ENCODE data around the gene NEU3. TPM values are rescaled to one million over a fixed set of nuclear protein-coding genes. Genes with fewer than 3 reads are reported as not detected.
A peak's percentile ranks its signal among the peaks of the same experiment; 100 is the strongest.
"Not testable (repeated sequence)": the region's sequence is repeated elsewhere in the genome, so short reads cannot be mapped to it uniquely, and the experiment has no call there.

Gene NEU3
- total and polyA plus RNA-seq, 2 donors = 9.3 to 14.4 TPM

GRCh38 chr11:75000975-75001354, 12.2 kb downstream of the NEU3 start:
- H3K4me1 ChIP-seq (ENCODE audit: control insufficient read depth in 2 of 2, insufficient read depth in 2 of 2, low read length in 2 of 2) = no peaks in the 10 kb centered on the region
- peaks cover 13 to 15% of the 10 kb centered on the region in 2 donors for H3K36me3 ChIP-seq (ENCODE audit: control insufficient read depth in 2 of 2, insufficient read depth in 2 of 2, low read length in 1 of 2)
- no peak for DNase-seq (ENCODE audit: low read depth in 6 of 9, low spot score in 9 of 9)
- H3K27ac ChIP-seq (ENCODE audit: low read depth in 1 of 2, low read length in 1 of 2) = no peak overlapping the region
- H3K4me3 ChIP-seq (ENCODE audit: low read length in 2 of 2) = no peak overlapping the region
- WGBS = 98% methylated on average over 3 of the region's 3 CpGs
- no peaks in the 10 kb centered on the region for H3K27me3 ChIP-seq (ENCODE audit: control insufficient read depth in 2 of 2, insufficient read depth in 1 of 2, low read length in 1 of 2)
- no peaks in the 10 kb centered on the region for H3K9me3 ChIP-seq (ENCODE audit: control insufficient read depth in 2 of 2, insufficient read depth in 1 of 2, low read length in 1 of 2)

GRCh38 chr11:75001686-75002085, 13.0 kb downstream of the NEU3 start:
- no peaks in the 10 kb centered on the region for H3K27me3 ChIP-seq (ENCODE audit: control insufficient read depth in 2 of 2, insufficient read depth in 1 of 2, low read length in 1 of 2)
- no peak overlapping the region for H3K27ac ChIP-seq (ENCODE audit: low read depth in 1 of 2, low read length in 1 of 2)
- peaks cover 20 to 21% of the 10 kb centered on the region in 2 donors for H3K36me3 ChIP-seq (ENCODE audit: control insufficient read depth in 2 of 2, insufficient read depth in 2 of 2, low read length in 1 of 2)
- no peaks in the 10 kb centered on the region for H3K4me1 ChIP-seq (ENCODE audit: control insufficient read depth in 2 of 2, insufficient read depth in 2 of 2, low read length in 2 of 2)
- H3K4me3 ChIP-seq (ENCODE audit: low read length in 2 of 2) = no peak overlapping the region
- no peak for DNase-seq (ENCODE audit: low read depth in 6 of 9, low spot score in 9 of 9)
- WGBS = 98% methylated on average over 3 of the region's 3 CpGs
- no peaks in the 10 kb centered on the region for H3K9me3 ChIP-seq (ENCODE audit: control insufficient read depth in 2 of 2, insufficient read depth in 1 of 2, low read length in 1 of 2)

GRCh38 chr11:75002516-75002915, 13.8 kb downstream of the NEU3 start:
- Histone ChIP-seq H3K4me1 (ENCODE audit: control insufficient read depth in 2 of 2, insufficient read depth in 2 of 2, low read length in 2 of 2) (no peaks in the 10 kb centered on the region), H3K27me3 (ENCODE audit: control insufficient read depth in 2 of 2, insufficient read depth in 1 of 2, low read length in 1 of 2) (no peaks in the 10 kb centered on the region), H3K9me3 (ENCODE audit: control insufficient read depth in 2 of 2, insufficient read depth in 1 of 2, low read length in 1 of 2) (no peaks in the 10 kb centered on the region), H3K36me3 (ENCODE audit: control insufficient read depth in 2 of 2, insufficient read depth in 2 of 2, low read length in 1 of 2) (peaks cover 24 to 26% of the 10 kb centered on the region in 2 donors), H3K4me3 (ENCODE audit: low read length in 2 of 2) (no peak overlapping the region), H3K27ac (ENCODE audit: low read depth in 1 of 2, low read length in 1 of 2) (no peak overlapping the region)
- WGBS = 95% methylated on average over 1 of the region's 1 CpG
- DNase-seq (ENCODE audit: low read depth in 6 of 9, low spot score in 9 of 9) = no peak

- WGBS = 93% methylated on average over 1 of the region's 1 CpG
- Histone ChIP-seq H3K4me1 (ENCODE audit: control insufficient read depth in 2 of 2, insufficient read depth in 2 of 2, low read length in 2 of 2) (no peaks in the 10 kb centered on the region), H3K27me3 (ENCODE audit: control insufficient read depth in 2 of 2, insufficient read depth in 1 of 2, low read length in 1 of 2) (no peaks in the 10 kb centered on the region), H3K4me3 (ENCODE audit: low read length in 2 of 2) (no peak overlapping the region), H3K9me3 (ENCODE audit: control insufficient read depth in 2 of 2, insufficient read depth in 1 of 2, low read length in 1 of 2) (no peaks in the 10 kb centered on the region), H3K27ac (ENCODE audit: low read depth in 1 of 2, low read length in 1 of 2) (no peak overlapping the region), H3K36me3 (ENCODE audit: control insufficient read depth in 2 of 2, insufficient read depth in 2 of 2, low read length in 1 of 2) (peaks cover 37 to 40% of the 10 kb centered on the region in 2 donors)
- no peak for DNase-seq (ENCODE audit: low read depth in 6 of 9, low spot score in 9 of 9)
Measured at GRCh38 chr11:75004215-75004614, 15.5 kb downstream of the NEU3 start.

- Histone ChIP-seq H3K36me3 (ENCODE audit: control insufficient read depth in 2 of 2, insufficient read depth in 2 of 2, low read length in 1 of 2) (peaks cover 45 to 51% of the 10 kb centered on the region in 2 donors), H3K9me3 (ENCODE audit: control insufficient read depth in 2 of 2, insufficient read depth in 1 of 2, low read length in 1 of 2) (no peaks in the 10 kb centered on the region), H3K4me3 (ENCODE audit: low read length in 2 of 2) (no peak overlapping the region), H3K4me1 (ENCODE audit: control insufficient read depth in 2 of 2, insufficient read depth in 2 of 2, low read length in 2 of 2) (peaks cover 0 to 6% of the 10 kb centered on the region in 2 donors), H3K27ac (ENCODE audit: low read depth in 1 of 2, low read length in 1 of 2) (no peak overlapping the region), H3K27me3 (ENCODE audit: control insufficient read depth in 2 of 2, insufficient read depth in 1 of 2, low read length in 1 of 2) (no peaks in the 10 kb centered on the region)
- DNase-seq (ENCODE audit: low read depth in 6 of 9, low spot score in 9 of 9) = no peak
- 97% methylated on average over 2 of the region's 2 CpGs for WGBS
Measured at GRCh38 chr11:75011357-75011756, 22.6 kb downstream of the NEU3 start.

GRCh38 chr11:75011872-75012271, 23.1 kb downstream of the NEU3 start:
- H3K27ac ChIP-seq (ENCODE audit: low read depth in 1 of 2, low read length in 1 of 2) = no peak overlapping the region
- 97% methylated on average over 6 of the region's 6 CpGs for WGBS
- H3K27me3 ChIP-seq (ENCODE audit: control insufficient read depth in 2 of 2, insufficient read depth in 1 of 2, low read length in 1 of 2) = no peaks in the 10 kb centered on the region
- H3K4me3 ChIP-seq (ENCODE audit: low read length in 2 of 2) = no peak overlapping the region
- peaks cover 40 to 46% of the 10 kb centered on the region in 2 donors for H3K36me3 ChIP-seq (ENCODE audit: control insufficient read depth in 2 of 2, insufficient read depth in 2 of 2, low read length in 1 of 2)
- H3K9me3 ChIP-seq (ENCODE audit: control insufficient read depth in 2 of 2, insufficient read depth in 1 of 2, low read length in 1 of 2) = no peaks in the 10 kb centered on the region
- peaks cover 0 to 6% of the 10 kb centered on the region in 2 donors for H3K4me1 ChIP-seq (ENCODE audit: control insufficient read depth in 2 of 2, insufficient read depth in 2 of 2, low read length in 2 of 2)
- DNase-seq (ENCODE audit: low read depth in 6 of 9, low spot score in 9 of 9) = no peak

- no peak overlapping the region for H3K4me3 ChIP-seq (ENCODE audit: low read length in 2 of 2)
- peaks cover 0 to 6% of the 10 kb centered on the region in 2 donors for H3K4me1 ChIP-seq (ENCODE audit: control insufficient read depth in 2 of 2, insufficient read depth in 2 of 2, low read length in 2 of 2)
- H3K27me3 ChIP-seq (ENCODE audit: control insufficient read depth in 2 of 2, insufficient read depth in 1 of 2, low read length in 1 of 2) = no peaks in the 10 kb centered on the region
- no peak for DNase-seq (ENCODE audit: low read depth in 6 of 9, low spot score in 9 of 9)
- H3K36me3 ChIP-seq (ENCODE audit: control insufficient read depth in 2 of 2, insufficient read depth in 2 of 2, low read length in 1 of 2) = peaks cover 32 to 36% of the 10 kb centered on the region in 2 donors
- H3K27ac ChIP-seq (ENCODE audit: low read depth in 1 of 2, low read length in 1 of 2) = peak overlapping the region in 1 of 2 donors; percentile 81
- no peaks in the 10 kb centered on the region for H3K9me3 ChIP-seq (ENCODE audit: control insufficient read depth in 2 of 2, insufficient read depth in 1 of 2, low read length in 1 of 2)
Measured at GRCh38 chr11:75013051-75013450, 24.3 kb downstream of the NEU3 start.

- H3K36me3 ChIP-seq (ENCODE audit: control insufficient read depth in 2 of 2, insufficient read depth in 2 of 2, low read length in 1 of 2) = peaks cover 21 to 27% of the 10 kb centered on the region in 2 donors
- H3K27me3 ChIP-seq (ENCODE audit: control insufficient read depth in 2 of 2, insufficient read depth in 1 of 2, low read length in 1 of 2) = no peaks in the 10 kb centered on the region
- 85% methylated on average over 1 of the region's 1 CpG for WGBS
- H3K4me1 ChIP-seq (ENCODE audit: control insufficient read depth in 2 of 2, insufficient read depth in 2 of 2, low read length in 2 of 2) = peaks cover 0 to 6% of the 10 kb centered on the region in 2 donors
- H3K27ac ChIP-seq (ENCODE audit: low read depth in 1 of 2, low read length in 1 of 2) = peak overlapping the region in 1 of 2 donors; percentile 60
- H3K9me3 ChIP-seq (ENCODE audit: control insufficient read depth in 2 of 2, insufficient read depth in 1 of 2, low read length in 1 of 2) = no peaks in the 10 kb centered on the region
- DNase-seq (ENCODE audit: low read depth in 6 of 9, low spot score in 9 of 9) = peak in 1 of 9 donors; percentile 9
- H3K4me3 ChIP-seq (ENCODE audit: low read length in 2 of 2) = no peak overlapping the region
Measured at GRCh38 chr11:75014129-75014528, 25.4 kb downstream of the NEU3 start.

GRCh38 chr11:75019200-75019599, 30.5 kb downstream of the NEU3 start:
- H3K27me3 ChIP-seq (ENCODE audit: control insufficient read depth in 2 of 2, insufficient read depth in 1 of 2, low read length in 1 of 2); H3K27ac ChIP-seq (ENCODE audit: low read depth in 1 of 2, low read length in 1 of 2); DNase-seq (ENCODE audit: low read depth in 6 of 9, low spot score in 9 of 9); H3K9me3 ChIP-seq (ENCODE audit: control insufficient read depth in 2 of 2, insufficient read depth in 1 of 2, low read length in 1 of 2); H3K36me3 ChIP-seq (ENCODE audit: control insufficient read depth in 2 of 2, insufficient read depth in 2 of 2, low read length in 1 of 2); H3K4me3 ChIP-seq (ENCODE audit: low read length in 2 of 2); H3K4me1 ChIP-seq (ENCODE audit: control insufficient read depth in 2 of 2, insufficient read depth in 2 of 2, low read length in 2 of 2): not testable (repeated sequence)
- 98% methylated on average over 3 of the region's 3 CpGs for WGBS

- H3K27me3 ChIP-seq (ENCODE audit: control insufficient read depth in 2 of 2, insufficient read depth in 1 of 2, low read length in 1 of 2); H3K4me1 ChIP-seq (ENCODE audit: control insufficient read depth in 2 of 2, insufficient read depth in 2 of 2, low read length in 2 of 2); H3K9me3 ChIP-seq (ENCODE audit: control insufficient read depth in 2 of 2, insufficient read depth in 1 of 2, low read length in 1 of 2); H3K36me3 ChIP-seq (ENCODE audit: control insufficient read depth in 2 of 2, insufficient read depth in 2 of 2, low read length in 1 of 2); DNase-seq (ENCODE audit: low read depth in 6 of 9, low spot score in 9 of 9); H3K4me3 ChIP-seq (ENCODE audit: low read length in 2 of 2); H3K27ac ChIP-seq (ENCODE audit: low read depth in 1 of 2, low read length in 1 of 2): not testable (repeated sequence)
- 94% methylated on average over 5 of the region's 5 CpGs for WGBS
Measured at GRCh38 chr11:75020328-75020727, 31.6 kb downstream of the NEU3 start.
